GM19468 (cell line): Measurements from ENCODE around the gene GRIK3.
"Not testable (repeated sequence)": the region's sequence is repeated elsewhere in the genome, so short reads cannot be mapped to it uniquely, and the experiment has no call there.

ENCODE experiments used
- ATAC-seq: cut with Tn5 transposase; IDR thresholded peaks from one replicate; pipeline ENCODE4 v1.9.1; 2021; ENCODE audit warnings: mild to moderate bottlenecking, moderate library complexity, moderate number of reproducible peaks; ENCODE audit not compliant: unreplicated experiment; ENCODE audit errors: extremely low read depth

GRIK3 gene

DNA sequence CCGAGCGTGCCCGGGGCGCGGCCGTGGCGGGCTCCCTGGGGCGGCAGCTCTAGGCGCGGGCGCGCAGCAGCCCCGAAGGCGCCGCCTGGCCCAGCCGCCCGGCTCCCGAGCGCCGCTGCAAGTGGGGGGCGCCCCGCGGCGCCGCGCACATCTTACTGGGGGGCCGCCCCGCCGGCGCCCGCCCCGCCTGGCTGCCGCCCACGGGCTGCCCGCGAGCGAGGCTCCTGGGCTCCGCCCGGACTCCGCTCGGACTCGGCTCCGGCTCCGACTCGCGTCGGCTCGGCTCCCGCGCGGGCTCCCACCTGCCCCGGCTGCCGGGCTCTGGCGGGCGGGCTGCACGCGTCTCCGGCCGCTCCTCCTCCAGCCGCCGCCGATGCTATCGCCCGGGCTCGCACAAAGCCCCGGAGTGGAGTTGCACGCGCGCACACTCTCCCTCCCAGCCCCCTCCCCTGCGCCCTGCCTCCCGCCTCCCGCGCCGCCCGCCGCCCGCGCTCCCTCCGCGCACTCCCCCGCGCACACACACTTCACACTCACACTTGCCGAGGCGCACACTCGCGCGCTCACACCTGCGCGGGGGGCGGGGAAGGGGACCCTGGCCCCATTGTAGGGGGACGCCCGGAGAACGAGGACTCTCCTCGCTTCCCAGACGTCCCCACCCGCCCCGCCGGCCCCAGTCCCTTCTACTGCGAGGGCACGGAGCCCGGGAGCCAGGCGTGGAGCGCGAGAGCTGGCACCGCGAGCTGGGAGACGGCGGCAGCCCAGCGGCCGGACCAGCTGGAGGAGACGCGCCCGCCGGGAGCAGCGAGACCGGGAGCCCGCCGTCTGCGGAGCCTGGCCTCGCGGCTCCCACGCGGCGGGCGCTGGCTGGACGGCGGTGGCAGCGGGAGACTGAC lies at the start of gene GRIK3:
GRIK3 (minus strand) TSS at position 395 of the 893 bp plus-strand sequence. CDS start 407 bp downstream, outside the sequence.
- ATAC-seq = no peak

DNA sequence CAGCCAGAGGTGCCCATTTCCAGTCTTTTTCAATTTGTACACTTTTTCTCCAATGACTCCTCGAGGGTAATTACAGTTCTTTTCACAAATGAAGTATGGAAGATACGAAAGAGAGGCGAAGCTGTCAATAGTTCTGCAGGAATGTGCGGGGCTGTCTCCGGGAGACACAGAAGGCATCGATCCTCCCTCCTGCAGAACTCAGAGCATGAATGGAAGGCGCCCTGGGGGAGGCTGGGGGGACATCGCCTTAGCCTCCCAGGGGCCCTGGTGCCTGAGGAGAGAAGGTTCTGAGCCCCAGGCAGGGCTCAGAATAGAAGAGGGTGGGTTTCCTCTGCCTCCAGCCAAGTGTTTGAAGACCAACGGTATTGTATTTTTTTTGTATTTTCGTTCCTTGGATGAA lies 49.7 kb upstream of the GRIK3 start:
- ATAC-seq = no peak

GRCh38 chr1:37083603-37084002 lies 49.3 kb upstream of the GRIK3 start:
- ATAC-seq = no peak

DNA sequence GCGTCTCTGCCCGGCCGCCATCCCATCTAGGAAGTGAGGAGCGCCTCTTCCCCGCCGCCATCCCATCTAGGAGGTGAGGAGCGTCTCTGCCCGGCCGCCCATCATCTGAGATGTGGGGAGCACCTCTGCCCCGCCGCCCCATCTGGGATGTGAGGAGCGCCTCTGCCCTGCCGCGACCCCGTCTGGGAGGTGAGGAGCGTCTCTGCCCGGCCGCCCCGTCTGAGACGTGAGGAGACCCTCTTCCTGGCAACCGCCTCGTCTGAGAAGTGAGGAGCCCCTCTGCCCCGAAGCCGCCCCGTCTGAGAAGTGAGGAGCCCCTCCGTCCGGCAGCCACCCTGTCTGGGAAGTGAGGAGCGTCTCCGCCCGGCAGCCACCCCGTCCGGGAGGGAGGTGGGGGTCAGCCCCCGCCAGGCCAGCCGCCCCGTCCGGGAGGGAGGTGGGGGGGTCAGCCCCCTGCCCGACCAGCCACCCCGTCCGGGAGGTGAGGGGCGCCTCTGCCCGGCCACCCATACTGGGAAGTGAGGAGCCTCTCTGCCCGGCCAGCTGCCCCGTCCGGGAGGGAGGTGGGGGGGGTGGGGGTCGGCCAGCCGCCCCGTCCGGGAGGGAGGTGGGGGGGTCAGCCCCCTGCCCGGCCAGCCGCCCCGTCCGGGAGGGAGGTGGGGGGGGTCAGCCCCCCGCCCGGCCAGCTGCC lies 46.1 kb upstream of the GRIK3 start:
- ATAC-seq = not testable (repeated sequence)

DNA sequence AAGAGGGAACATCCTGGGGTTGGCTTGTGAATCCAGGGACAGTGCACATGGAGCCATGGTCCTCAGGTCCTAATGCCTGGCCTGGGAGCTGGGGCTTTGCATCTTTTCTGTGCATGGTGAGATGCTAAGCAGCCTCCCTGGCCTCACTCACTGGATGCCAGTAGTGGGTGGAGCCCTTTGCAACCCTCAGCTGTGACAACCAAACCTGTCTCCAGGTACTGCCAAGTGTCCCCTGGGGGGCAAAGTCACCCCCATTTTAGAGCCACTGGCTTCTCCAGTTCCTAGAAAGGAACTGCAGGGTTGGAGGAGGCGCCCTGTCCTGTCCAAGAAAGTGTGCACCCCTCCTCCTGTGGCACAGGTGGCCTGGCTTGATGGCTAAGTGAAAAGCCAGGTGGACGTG lies 44.6 kb upstream of the GRIK3 start:
- ATAC-seq = no peak

- ATAC-seq = no peak
These were observed 41.9 kb upstream of the GRIK3 start for GRCh38 chr1:37076168-37076567.

DNA sequence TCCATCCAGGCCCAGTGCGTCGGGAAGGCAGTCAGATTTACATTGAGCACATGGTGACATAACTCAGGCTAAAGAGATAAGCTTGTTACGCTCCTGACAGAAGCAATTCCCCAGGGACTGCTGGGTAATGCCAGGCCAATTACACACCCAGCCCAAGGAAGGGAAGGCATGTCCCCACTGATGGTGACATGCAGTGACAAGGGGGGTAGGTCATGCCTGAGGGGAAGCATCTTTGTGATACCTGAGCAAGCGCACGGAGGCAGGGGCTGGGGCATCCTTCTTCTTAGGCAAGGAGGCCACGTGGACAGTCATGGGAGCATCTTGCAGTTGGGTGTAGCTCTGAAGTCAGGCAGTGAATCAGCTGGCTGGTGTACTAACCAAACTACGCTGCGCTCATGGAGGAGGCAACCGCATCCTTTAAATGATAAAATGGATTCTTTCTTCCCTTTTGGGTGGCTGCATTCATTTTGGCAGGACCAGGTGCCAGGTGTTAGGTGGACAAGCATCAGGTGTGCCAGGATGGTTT lies 39.6 kb upstream of the GRIK3 start:
- no peak for ATAC-seq

- no peak for ATAC-seq
These were observed 39.0 kb upstream of the GRIK3 start for GRCh38 chr1:37073152-37073853.

GRCh38 chr1:37071829-37072228 lies 37.5 kb upstream of the GRIK3 start:
- no peak for ATAC-seq

GRCh38 chr1:37070126-37070525 lies 35.8 kb upstream of the GRIK3 start:
- ATAC-seq = no peak

DNA sequence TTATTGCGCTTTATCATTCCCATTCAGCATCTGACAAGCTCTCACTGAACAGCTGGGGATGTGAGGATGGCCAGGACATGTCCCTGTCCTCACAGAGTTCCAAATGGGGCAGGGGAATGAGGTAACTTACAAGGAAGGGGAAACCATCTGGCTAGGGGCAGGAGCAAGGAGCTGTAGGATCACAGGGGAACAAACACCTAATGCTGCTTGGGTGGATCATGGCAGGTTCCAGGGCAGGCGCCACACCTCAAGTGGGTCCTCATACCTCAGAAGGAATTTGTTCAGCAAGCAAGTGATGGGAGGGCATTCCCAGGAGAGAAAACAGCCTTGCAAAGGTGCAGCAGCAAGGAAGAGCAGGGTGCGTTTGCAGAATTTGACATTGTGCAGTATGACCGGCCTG lies 35.1 kb upstream of the GRIK3 start:
- ATAC-seq = no peak

DNA sequence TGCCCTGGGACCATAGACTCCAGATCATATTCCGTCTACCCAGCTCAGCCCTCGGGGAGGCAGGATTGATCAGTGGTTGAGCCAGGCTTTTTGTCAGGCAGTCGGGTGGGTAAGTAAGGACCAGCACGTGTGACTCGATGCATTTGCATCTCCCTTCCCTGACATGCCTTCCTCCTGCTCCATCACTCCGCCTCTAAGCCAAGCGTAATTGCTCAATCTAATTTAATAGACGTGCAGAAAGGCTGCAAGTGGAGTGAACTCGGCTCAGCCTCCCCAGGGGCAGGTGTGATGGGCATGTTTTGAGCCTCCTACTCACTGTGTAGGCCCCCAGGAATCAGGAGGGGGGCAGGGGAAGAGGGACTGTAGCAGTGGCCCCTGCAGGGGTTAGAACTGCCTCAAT lies 34.6 kb upstream of the GRIK3 start:
- ATAC-seq = no peak

DNA sequence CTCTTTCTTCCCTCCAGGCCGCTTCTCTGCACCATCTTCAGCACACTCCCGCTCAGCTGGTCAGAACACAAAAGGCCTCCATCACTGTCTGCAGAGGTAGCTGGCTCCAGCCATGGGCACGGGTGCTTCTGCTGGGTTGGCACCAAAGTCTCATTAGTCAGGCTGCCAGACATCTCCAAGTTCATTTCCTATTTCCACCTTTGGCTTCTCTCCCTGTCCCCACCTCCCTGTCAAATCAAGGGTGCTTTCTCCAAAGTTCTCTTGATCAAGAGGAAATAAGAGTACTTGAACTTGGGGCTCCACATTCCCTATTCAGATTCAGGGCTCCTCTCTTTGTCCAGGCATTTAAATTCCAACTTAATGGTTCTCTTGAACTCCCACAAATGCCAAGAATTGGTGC lies 33.9 kb upstream of the GRIK3 start:
- ATAC-seq = no peak

GRCh38 chr1:37064039-37064438 lies 29.7 kb upstream of the GRIK3 start:
- no peak for ATAC-seq

- ATAC-seq = no peak
These were observed 25.0 kb upstream of the GRIK3 start for GRCh38 chr1:37059346-37059745.

- ATAC-seq = no peak
These were observed 24.2 kb upstream of the GRIK3 start for GRCh38 chr1:37058424-37058988.

GRCh38 chr1:37056325-37056724 lies 22.0 kb upstream of the GRIK3 start:
- no peak for ATAC-seq

- ATAC-seq = no peak
These were observed 21.3 kb upstream of the GRIK3 start for GRCh38 chr1:37055631-37056030.

GRCh38 chr1:37053173-37053572 lies 18.9 kb upstream of the GRIK3 start:
- ATAC-seq = no peak

DNA sequence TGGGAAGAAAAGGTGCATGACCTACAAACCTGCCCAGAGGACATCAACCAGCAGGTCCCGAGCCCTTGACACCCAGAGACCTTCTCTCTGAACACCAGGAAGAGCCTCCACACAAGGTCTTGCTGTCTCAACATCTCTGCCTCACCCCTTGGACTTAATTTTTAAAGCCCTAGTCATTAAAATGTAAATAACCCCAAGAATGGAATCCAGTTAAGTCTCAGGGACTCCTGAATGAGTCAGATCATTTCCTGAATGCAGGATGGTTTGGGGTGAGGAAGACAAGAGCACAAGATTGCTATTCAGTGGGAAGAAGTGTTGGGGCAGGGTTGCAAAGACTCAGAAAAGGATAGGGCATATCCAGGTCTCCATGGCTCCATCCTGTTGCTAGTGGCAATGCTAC lies 17.8 kb upstream of the GRIK3 start:
- ATAC-seq = no peak
